Measurements from ENCODE around the gene HMX1. TPM values are rescaled to one million over a fixed set of nuclear protein-coding genes. Genes with fewer than 3 reads are reported as not detected.

HMX1 gene
- polyA plus RNA-seq, 4 donors = not detected

DNA sequence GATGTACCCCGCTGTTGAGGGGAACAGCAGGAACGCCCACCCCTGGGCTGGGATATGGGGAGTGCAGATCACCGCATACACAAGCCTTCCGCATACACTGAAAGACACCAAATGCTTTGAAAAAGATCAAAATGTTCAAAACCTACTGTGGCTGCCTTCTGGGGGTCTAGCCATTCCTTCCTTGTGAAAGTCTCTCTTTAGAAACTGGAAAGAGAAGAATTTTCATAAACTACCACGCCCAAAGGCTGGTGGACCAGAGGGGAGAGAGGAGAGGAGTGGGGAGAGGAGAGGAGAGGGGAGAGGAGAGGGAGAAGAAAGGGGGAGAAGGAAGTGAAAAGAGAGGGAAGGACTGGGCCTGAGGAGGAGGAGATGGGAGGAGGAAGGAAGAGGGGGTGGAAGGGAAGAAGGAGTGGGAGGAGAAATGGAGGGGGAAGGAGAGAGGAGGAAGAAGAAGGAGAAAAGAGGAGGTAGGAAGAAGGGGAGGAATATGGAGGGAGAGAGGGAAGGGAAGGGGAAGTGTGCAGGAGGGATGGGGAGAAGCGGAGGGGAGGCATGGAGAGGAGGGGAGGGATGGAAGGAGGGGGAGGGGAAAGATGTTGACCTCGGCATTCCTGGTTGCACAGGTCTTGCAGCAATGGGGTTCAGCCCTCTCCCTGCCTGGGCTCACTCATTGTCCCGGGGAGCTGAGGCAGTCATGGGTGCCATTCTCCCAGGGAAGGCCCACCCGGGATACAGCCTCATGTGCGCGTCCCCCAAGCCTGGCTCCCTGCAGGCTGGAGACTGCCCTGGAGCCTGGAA, 5.5 kb upstream of the HMX1 start:
- Histone ChIP-seq H3K27ac (ENCODE audit: low read depth in 1 of 3, low read length in 2 of 3) (no peak overlapping the region), H3K9me3 (ENCODE audit: control insufficient read depth in 2 of 2, insufficient read depth in 1 of 2, low read depth in 1 of 2, low read length in 1 of 2) (no peaks in the 10 kb centered on the region), H3K4me3 (ENCODE audit: low read depth in 1 of 3, low read length in 3 of 3) (no peak overlapping the region), H3K36me3 (ENCODE audit: control insufficient read depth in 3 of 3, insufficient read depth in 2 of 3, low read depth in 1 of 3, low read length in 3 of 3) (no peaks in the 10 kb centered on the region), H3K27me3 (ENCODE audit: control insufficient read depth in 3 of 3, insufficient read depth in 3 of 3, low read length in 3 of 3) (peaks cover 8 to 83% (median 34%) of the 10 kb centered on the region in 3 donors), H3K4me1 (ENCODE audit: control insufficient read depth in 3 of 3, insufficient read depth in 2 of 3, low read depth in 1 of 3, low read length in 2 of 3) (no peaks in the 10 kb centered on the region)
- DNase-seq (no peak), FAIRE-seq (no peak)
- 8 to 16% (median 9%) methylated on average over 11 of the region's 11 CpGs for WGBS, 3 donors

DNA sequence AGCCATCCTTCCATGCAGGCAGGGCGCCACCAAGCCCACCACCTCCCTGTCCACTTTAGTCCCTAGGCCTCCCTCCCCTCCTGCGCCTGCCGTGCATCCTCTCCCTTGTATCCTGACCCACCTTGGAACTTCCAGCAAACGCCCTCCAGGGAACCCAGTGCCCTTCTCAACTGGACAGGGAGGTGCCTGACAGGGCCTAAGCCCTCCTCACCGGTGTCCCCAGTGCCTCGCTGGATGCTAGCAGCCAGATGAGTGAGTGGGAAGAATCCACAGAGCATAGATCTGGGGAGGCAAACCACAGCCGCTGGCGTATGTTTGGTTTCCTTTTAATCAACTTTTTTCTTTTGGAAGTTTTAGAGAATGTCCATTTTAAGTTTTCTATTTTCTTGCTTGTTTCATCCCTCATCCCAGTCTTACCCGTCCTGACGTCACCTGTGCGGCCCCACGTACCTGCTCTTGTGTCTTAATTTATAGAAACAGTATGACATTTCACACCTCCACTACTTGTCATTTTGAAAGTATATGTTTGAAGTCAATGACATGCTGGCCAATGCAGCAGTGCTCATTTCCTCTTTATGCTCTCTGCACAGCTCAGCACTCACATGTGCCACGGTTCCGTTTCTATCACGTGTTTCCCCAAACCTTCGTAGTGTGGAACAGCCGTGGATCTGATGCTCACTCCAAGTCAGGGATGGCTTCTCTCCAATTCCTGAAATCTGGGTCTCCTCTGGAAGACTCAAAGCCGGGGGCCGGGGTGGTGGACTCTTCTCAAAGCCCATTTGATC, 3.4 kb upstream of the HMX1 start:
- FAIRE-seq (no peak), DNase-seq (no peak)
- H3K4me3 ChIP-seq (ENCODE audit: low read depth in 1 of 3, low read length in 3 of 3) = no peak overlapping the region

DNA sequence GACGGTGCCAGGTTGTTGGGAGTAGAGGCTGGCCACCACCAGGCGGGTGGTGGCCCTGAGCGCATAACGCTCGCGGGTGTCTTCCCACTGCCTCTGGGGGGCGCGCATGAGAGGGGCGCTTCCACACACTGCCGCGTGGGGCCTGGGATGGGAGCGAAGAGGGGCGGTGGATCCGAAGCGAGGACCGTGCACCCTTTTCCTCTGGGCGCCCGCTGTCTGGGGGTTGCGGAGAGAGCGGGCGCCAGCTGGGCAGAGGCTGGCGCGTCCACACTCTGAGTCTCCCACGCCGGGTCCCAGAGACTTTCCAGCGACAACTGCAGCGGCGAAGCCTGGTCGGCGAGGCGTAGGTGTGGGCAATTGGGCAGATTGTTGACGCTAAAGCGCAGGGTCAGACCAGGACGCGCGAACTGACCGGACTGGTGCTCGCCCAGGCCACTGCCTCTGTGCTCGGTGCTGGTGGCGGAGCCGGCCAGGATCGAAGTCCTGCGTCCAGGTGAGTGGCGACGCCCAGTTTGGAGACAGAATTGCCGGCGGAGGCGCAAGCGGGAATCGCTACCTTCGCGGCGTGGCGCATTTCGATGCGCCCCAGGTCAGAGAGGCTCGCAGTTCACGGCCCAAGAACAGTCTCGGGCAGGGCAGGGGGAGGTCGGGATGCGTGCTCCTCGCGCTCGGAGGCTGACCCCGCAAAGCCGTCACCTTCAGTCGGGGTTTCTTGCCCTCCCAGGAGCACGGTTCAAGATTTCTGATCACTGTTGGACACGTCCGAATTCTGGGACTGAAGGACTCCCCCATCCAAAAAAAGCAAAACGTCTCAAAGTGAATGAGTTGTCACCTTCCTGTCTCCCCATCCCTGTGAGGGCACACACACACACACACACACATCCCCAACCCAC, 2.6 kb upstream of the HMX1 start:
- no peak for DNase-seq

More for the DNA sequence above, 3.4 kb upstream of the HMX1 start:
- H3K27me3 ChIP-seq (ENCODE audit: control insufficient read depth in 3 of 3, insufficient read depth in 3 of 3, low read length in 3 of 3) = peaks cover 16 to 87% (median 32%) of the 10 kb centered on the region in 3 donors
- H3K36me3 ChIP-seq (ENCODE audit: control insufficient read depth in 3 of 3, insufficient read depth in 2 of 3, low read depth in 1 of 3, low read length in 3 of 3) = no peaks in the 10 kb centered on the region
- H3K9me3 ChIP-seq (ENCODE audit: control insufficient read depth in 2 of 2, insufficient read depth in 1 of 2, low read depth in 1 of 2, low read length in 1 of 2) = no peaks in the 10 kb centered on the region
- H3K4me1 ChIP-seq (ENCODE audit: control insufficient read depth in 3 of 3, insufficient read depth in 2 of 3, low read depth in 1 of 3, low read length in 2 of 3) = no peaks in the 10 kb centered on the region
- no peak overlapping the region for H3K27ac ChIP-seq (ENCODE audit: low read depth in 1 of 3, low read length in 2 of 3)
- 13 to 25% (median 24%) methylated on average over 19 of the region's 19 CpGs for WGBS, 3 donors

DNA sequence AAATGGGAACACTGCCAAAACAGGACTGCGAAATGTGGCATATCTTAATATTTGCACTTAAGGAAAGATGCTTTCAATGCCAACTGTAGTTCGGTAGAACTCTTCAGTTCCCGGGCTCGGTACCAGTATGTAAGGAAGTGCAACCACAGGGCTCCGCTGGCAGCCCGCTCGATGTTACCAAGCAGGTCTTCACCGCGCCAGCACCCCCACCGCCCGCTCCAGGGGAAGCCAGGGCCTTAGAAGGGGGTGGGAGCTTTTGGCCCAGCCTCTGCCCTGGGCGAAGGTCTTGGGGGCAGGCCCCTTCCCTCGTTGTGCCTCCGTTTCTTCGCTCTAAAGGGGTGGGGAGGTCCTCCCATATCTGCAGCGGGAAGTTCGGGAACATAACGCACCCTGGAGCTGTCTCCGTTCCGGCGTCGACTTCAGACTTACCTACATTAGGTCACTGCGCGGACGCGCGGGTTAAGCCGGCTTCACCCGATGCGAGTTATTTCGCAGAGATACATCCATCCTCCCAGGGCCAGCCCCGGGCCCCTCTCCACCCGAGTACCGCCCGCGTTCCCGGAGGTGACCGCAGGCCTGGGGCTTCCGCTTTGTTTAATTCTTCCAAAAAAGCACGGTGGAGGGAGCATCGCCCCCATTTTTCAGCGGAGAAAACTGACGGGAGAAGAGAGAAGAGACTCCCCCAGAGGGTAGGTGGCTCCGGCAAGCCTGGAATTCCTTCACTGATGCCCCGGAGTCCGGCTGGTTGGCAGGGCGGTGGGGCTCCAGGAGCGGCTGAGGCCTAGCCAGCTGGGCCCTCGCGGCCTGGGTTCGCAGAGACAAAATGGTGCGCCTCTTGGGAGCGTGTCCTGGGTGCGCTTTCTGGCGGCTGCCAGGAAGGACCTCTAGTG, 1.0 kb upstream of the HMX1 start:
- 6 to 11% (median 10%) methylated on average over 55 of the region's 55 CpGs for WGBS, 3 donors
- FAIRE-seq = no peak

More for the DNA sequence above, 2.6 kb upstream of the HMX1 start:
- H3K36me3 ChIP-seq (ENCODE audit: control insufficient read depth in 3 of 3, insufficient read depth in 2 of 3, low read depth in 1 of 3, low read length in 3 of 3) = no peaks in the 10 kb centered on the region
- no peak overlapping the region for H3K27ac ChIP-seq (ENCODE audit: low read depth in 1 of 3, low read length in 2 of 3)
- H3K4me3 ChIP-seq (ENCODE audit: low read depth in 1 of 3, low read length in 3 of 3) = no peak overlapping the region
- H3K9me3 ChIP-seq (ENCODE audit: control insufficient read depth in 2 of 2, insufficient read depth in 1 of 2, low read depth in 1 of 2, low read length in 1 of 2) = no peaks in the 10 kb centered on the region
- no peaks in the 10 kb centered on the region for H3K4me1 ChIP-seq (ENCODE audit: control insufficient read depth in 3 of 3, insufficient read depth in 2 of 3, low read depth in 1 of 3, low read length in 2 of 3)
- H3K27me3 ChIP-seq (ENCODE audit: control insufficient read depth in 3 of 3, insufficient read depth in 3 of 3, low read length in 3 of 3) = peaks cover 16 to 90% (median 40%) of the 10 kb centered on the region in 3 donors
- 8 to 19% (median 10%) methylated on average over 67 to 71 of the region's 71 CpGs for WGBS, 3 donors
- FAIRE-seq = no peak

DNA sequence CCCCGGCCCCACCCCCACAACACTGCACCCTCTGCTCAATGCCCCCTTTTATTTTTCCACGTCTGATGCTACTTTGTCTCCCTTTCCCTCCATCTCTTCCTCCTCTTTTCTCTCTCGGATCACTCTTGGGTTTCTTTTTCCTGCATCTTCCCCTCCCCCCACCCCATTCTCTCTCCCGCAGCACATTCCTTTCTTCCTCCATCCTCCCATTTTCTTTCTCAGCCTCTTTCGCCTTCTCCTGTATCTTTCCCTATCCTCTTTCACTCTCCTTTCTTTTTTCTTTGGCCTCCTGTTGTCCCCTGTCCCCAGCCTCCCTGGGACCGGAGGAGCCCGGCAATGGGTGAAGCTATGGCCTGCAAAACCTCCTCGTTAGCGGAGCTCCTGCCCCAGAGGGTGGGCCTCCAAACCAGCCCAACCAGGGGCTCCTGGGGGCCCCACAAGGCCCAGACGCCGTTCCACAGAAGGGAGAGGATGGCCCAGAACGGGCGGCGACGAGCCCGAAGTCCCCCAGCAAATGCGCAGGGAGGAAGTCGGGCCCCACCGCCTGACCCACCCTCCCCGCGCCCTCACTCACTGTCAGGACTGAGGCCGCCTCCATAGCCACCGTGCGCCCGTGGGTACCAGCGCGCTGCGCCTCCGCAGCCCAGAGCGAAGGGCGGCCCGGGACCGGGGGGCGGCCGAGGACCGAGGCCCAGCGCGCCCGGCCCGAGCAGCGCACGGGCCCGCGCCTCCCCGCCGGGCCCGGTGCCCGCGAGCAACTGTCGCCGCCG, 807 bp downstream of the HMX1 start:
- DNase-seq (no peak), FAIRE-seq (no peak)
- WGBS, 3 donors = 2 to 5% (median 3%) methylated on average over 31 to 52 of the region's 52 CpGs
- peaks cover 28 to 87% (median 59%) of the 10 kb centered on the region in 3 donors for H3K27me3 ChIP-seq (ENCODE audit: control insufficient read depth in 3 of 3, insufficient read depth in 3 of 3, low read length in 3 of 3)
- no peaks in the 10 kb centered on the region for H3K9me3 ChIP-seq (ENCODE audit: control insufficient read depth in 2 of 2, insufficient read depth in 1 of 2, low read depth in 1 of 2, low read length in 1 of 2)
- peaks cover 0 to 4% (median 0%) of the 10 kb centered on the region in 3 donors for H3K4me1 ChIP-seq (ENCODE audit: control insufficient read depth in 3 of 3, insufficient read depth in 2 of 3, low read depth in 1 of 3, low read length in 2 of 3)
- H3K36me3 ChIP-seq (ENCODE audit: control insufficient read depth in 3 of 3, insufficient read depth in 2 of 3, low read depth in 1 of 3, low read length in 3 of 3) = no peaks in the 10 kb centered on the region
- no peak overlapping the region for H3K27ac ChIP-seq (ENCODE audit: low read depth in 1 of 3, low read length in 2 of 3)
- no peak overlapping the region for H3K4me3 ChIP-seq (ENCODE audit: low read depth in 1 of 3, low read length in 3 of 3)

More for the DNA sequence above, 1.0 kb upstream of the HMX1 start:
- DNase-seq = no peak
- Histone ChIP-seq H3K27ac (ENCODE audit: low read depth in 1 of 3, low read length in 2 of 3) (no peak overlapping the region), H3K36me3 (ENCODE audit: control insufficient read depth in 3 of 3, insufficient read depth in 2 of 3, low read depth in 1 of 3, low read length in 3 of 3) (no peaks in the 10 kb centered on the region), H3K27me3 (ENCODE audit: control insufficient read depth in 3 of 3, insufficient read depth in 3 of 3, low read length in 3 of 3) (peaks cover 20 to 88% (median 51%) of the 10 kb centered on the region in 3 donors), H3K9me3 (ENCODE audit: control insufficient read depth in 2 of 2, insufficient read depth in 1 of 2, low read depth in 1 of 2, low read length in 1 of 2) (no peaks in the 10 kb centered on the region), H3K4me1 (ENCODE audit: control insufficient read depth in 3 of 3, insufficient read depth in 2 of 3, low read depth in 1 of 3, low read length in 2 of 3) (no peaks in the 10 kb centered on the region), H3K4me3 (ENCODE audit: low read depth in 1 of 3, low read length in 3 of 3) (no peak overlapping the region)

DNA sequence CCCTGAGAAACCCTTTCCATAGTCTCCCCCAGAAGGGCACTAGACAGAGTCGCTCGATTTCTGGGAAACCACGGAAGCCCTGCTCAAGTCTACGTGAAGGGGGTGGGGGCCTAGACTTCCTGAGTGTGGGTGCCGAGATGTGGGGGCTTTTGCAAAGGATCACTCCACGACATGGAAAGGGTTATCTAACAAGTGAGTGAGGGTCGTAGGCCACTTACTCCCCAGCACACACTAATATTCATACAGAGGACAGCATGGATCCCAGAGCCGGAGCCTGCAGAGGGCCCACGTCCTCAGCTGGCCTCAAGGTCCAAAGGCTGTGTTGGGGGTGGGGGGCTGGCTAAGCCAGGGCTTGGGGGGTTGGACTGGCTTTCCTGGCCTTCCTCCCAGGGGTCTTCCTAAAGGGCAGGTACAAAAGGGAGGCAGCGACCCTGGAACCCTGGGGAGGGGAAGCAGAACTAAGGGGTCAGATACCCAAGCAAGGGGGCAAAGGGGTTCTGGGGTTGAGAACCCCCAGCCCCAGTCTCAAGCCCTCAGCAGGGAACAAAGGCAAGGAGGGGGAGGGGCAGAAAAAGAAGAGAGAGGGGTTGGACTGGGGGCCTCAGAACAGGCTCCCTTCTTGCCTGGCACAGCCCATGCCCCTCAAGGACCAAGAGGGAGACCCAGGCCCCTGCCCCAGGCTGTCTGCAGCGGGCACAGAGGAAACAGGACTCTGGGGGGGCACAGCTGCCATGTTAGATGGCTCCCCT, 1.6 kb downstream of the HMX1 start:
- WGBS, 3 donors = 11 to 16% (median 14%) methylated on average over 11 of the region's 11 CpGs
- peaks cover 28 to 87% (median 61%) of the 10 kb centered on the region in 3 donors for H3K27me3 ChIP-seq (ENCODE audit: control insufficient read depth in 3 of 3, insufficient read depth in 3 of 3, low read length in 3 of 3)

More for the DNA sequence above, 1.6 kb downstream of the HMX1 start:
- FAIRE-seq = no peak
- no peak overlapping the region for H3K4me3 ChIP-seq (ENCODE audit: low read depth in 1 of 3, low read length in 3 of 3)
- H3K27ac ChIP-seq (ENCODE audit: low read depth in 1 of 3, low read length in 2 of 3) = no peak overlapping the region
- H3K4me1 ChIP-seq (ENCODE audit: control insufficient read depth in 3 of 3, insufficient read depth in 2 of 3, low read depth in 1 of 3, low read length in 2 of 3) = peaks cover 0 to 4% (median 0%) of the 10 kb centered on the region in 3 donors
- no peak for DNase-seq
- H3K9me3 ChIP-seq (ENCODE audit: control insufficient read depth in 2 of 2, insufficient read depth in 1 of 2, low read depth in 1 of 2, low read length in 1 of 2) = no peaks in the 10 kb centered on the region
- no peaks in the 10 kb centered on the region for H3K36me3 ChIP-seq (ENCODE audit: control insufficient read depth in 3 of 3, insufficient read depth in 2 of 3, low read depth in 1 of 3, low read length in 3 of 3)

Measured in small intestine (tissue), 7 donors.